SK-N-SH treated with all-trans-retinoic acid at 6 μM for 48 hours (cell line): ENCODE data around the gene TRIM17.

Source experiments
- ATAC-seq: fragments of 200-7000 bp; cut with Tn5 transposase; 3 replicates; pipeline ENCODE4 v1.9.1; 2020; ENCODE audit warnings: mild to moderate bottlenecking, moderate library complexity
- ARNTL ChIP-seq: fragments of 450-650 bp; formaldehyde crosslinking; IDR thresholded peaks from 2 replicates; pipeline ENCODE4 v1.5.0; 2020; ENCODE audit warnings: low read depth, mild to moderate bottlenecking, moderate library complexity, borderline replicate concordance
- BACH2 ChIP-seq: fragments of 250-450 bp; sonication (Bioruptor Pico); IDR thresholded peaks from 2 replicates; pipeline ENCODE4 v1.9.0; 2021; ENCODE audit warnings: mild to moderate bottlenecking, borderline replicate concordance
- CREB5 ChIP-seq: fragments of 250-450 bp; sonication (Bioruptor Pico); IDR thresholded peaks from 2 replicates; pipeline ENCODE4 v1.5.1; 2020; ENCODE audit warnings: low read depth, mild to moderate bottlenecking, moderate library complexity
- CSDC2 ChIP-seq: fragments of 250-450 bp; sonication (Bioruptor Pico); IDR thresholded peaks from 2 replicates; pipeline ENCODE4 v1.5.0; 2020; ENCODE audit warnings: mild to moderate bottlenecking, moderate library complexity
- CSRNP3 ChIP-seq: fragments of 250-450 bp; sonication (Bioruptor Pico); IDR thresholded peaks from 2 replicates; pipeline ENCODE4 v1.5.1; 2021; ENCODE audit warnings: mild to moderate bottlenecking, moderate library complexity
- ESRRG ChIP-seq: fragments of 250-450 bp; sonication (Bioruptor Pico); IDR thresholded peaks from 2 replicates; pipeline ENCODE4 v1.6.1; 2021; ENCODE audit warnings: mild to moderate bottlenecking
- GLIS3 ChIP-seq: fragments of 250-450 bp; sonication (Bioruptor Pico); IDR thresholded peaks from 2 replicates; pipeline ENCODE4 v1.5.0; 2020; ENCODE audit warnings: mild to moderate bottlenecking, moderate library complexity
- ISL1 ChIP-seq: fragments of 250-450 bp; sonication (Bioruptor Pico); IDR thresholded peaks from 2 replicates; pipeline ENCODE4 v2.1.2; 2022; ENCODE audit warnings: mild to moderate bottlenecking, moderate library complexity
- OSR1 ChIP-seq: fragments of 250-450 bp; sonication (Bioruptor Pico); IDR thresholded peaks from 2 replicates; pipeline ENCODE4 v1.8.0; 2022; ENCODE audit warnings: moderate library complexity, mild to moderate bottlenecking, inconsistent platforms
- PATZ1 ChIP-seq: fragments of 250-450 bp; sonication (Bioruptor Pico); IDR thresholded peaks from 2 replicates; pipeline ENCODE4 v1.8.0; 2020; ENCODE audit warnings: mild to moderate bottlenecking, moderate library complexity, borderline replicate concordance
- POU6F1 ChIP-seq: fragments of 250-450 bp; sonication (Bioruptor Pico); IDR thresholded peaks from 2 replicates; pipeline ENCODE4 v1.8.0; 2021; ENCODE audit warnings: low read depth, mild to moderate bottlenecking, moderate library complexity, borderline replicate concordance
- PPARA ChIP-seq: fragments of 250-450 bp; sonication (Bioruptor Pico); IDR thresholded peaks from 2 replicates; pipeline ENCODE4 v1.5.0; 2020; ENCODE audit warnings: mild to moderate bottlenecking, borderline replicate concordance
- RARB ChIP-seq: fragments of 250-450 bp; sonication (Bioruptor Pico); IDR thresholded peaks from 2 replicates; pipeline ENCODE4 v1.8.0; 2021; ENCODE audit warnings: mild to moderate bottlenecking, moderate library complexity
- SNAI2 ChIP-seq: fragments of 250-450 bp; sonication (Bioruptor Pico); IDR thresholded peaks from 2 replicates; pipeline ENCODE4 v1.5.0; 2020; ENCODE audit warnings: mild to moderate bottlenecking, moderate library complexity
- TCF4 ChIP-seq: fragments of 250-450 bp; sonication (Bioruptor Pico); IDR thresholded peaks from 2 replicates; pipeline ENCODE4 v1.8.0; 2021; ENCODE audit warnings: mild to moderate bottlenecking, moderate library complexity, borderline replicate concordance
- TOX ChIP-seq: fragments of 250-450 bp; sonication (Bioruptor Pico); IDR thresholded peaks from 2 replicates; pipeline ENCODE4 v1.8.0; 2021; ENCODE audit warnings: mild to moderate bottlenecking, moderate library complexity, borderline replicate concordance
- ZC3H10 ChIP-seq: fragments of 250-450 bp; sonication (Bioruptor Pico); IDR thresholded peaks from 2 replicates; pipeline ENCODE4 v1.5.1; 2021; ENCODE audit warnings: mild to moderate bottlenecking, moderate library complexity
- ZFP30 ChIP-seq: fragments of 450-650 bp; formaldehyde crosslinking; IDR thresholded peaks from 2 replicates; pipeline ENCODE4 v1.5.0; 2022; ENCODE audit warnings: mild to moderate bottlenecking, moderate library complexity
- ZNF565 ChIP-seq: fragments of 450-650 bp; formaldehyde crosslinking; conservative IDR thresholded peaks from 2 replicates; pipeline ENCODE4 v1.5.0; 2020; ENCODE audit warnings: low read depth, mild to moderate bottlenecking, moderate library complexity
- ZNF70 ChIP-seq: fragments of 450-650 bp; formaldehyde crosslinking; IDR thresholded peaks from 2 replicates; pipeline ENCODE4 v1.5.0; 2020; ENCODE audit warnings: mild to moderate bottlenecking, moderate library complexity
- ZNF8 ChIP-seq: fragments of 450-650 bp; formaldehyde crosslinking; IDR thresholded peaks from 2 replicates; pipeline ENCODE4 v1.5.0; 2020; ENCODE audit warnings: mild to moderate bottlenecking, moderate library complexity

The TRIM17 gene

GRCh38 chr1:228383773-228384172, 32.9 kb downstream of the TRIM17 start:
- ATAC-seq: no peak
- TF ChIP-seq ISL1 (CRISPR knock-in tag) (no peak), ZNF8 (CRISPR knock-in tag) (no peak), PATZ1 (CRISPR knock-in tag) (no peak)

- no peak for TF ChIP-seq RARB (CRISPR knock-in tag)
- TF ChIP-seq ZFP30 (CRISPR knock-in tag): no peak
- TF ChIP-seq ZNF8 (CRISPR knock-in tag): no peak
- TF ChIP-seq CSRNP3: no peak
- TF ChIP-seq CSDC2 (CRISPR knock-in tag): no peak
- no peak for TF ChIP-seq ISL1 (CRISPR knock-in tag)
- TF ChIP-seq ZC3H10 (CRISPR knock-in tag): no peak
- TF ChIP-seq OSR1: no peak
- no peak for TF ChIP-seq TOX (CRISPR knock-in tag)
- no peak for TF ChIP-seq GLIS3 (CRISPR knock-in tag)
- no peak for TF ChIP-seq ARNTL (CRISPR knock-in tag)
- no peak for TF ChIP-seq SNAI2
- TF ChIP-seq ZNF70: no peak
- no peak for TF ChIP-seq PPARA (CRISPR knock-in tag)
- TF ChIP-seq BACH2 (CRISPR knock-in tag): no peak
- TF ChIP-seq TCF4: no peak
- no peak for TF ChIP-seq ESRRG
- no peak for ATAC-seq
These were observed 35.3 kb downstream of the TRIM17 start for GRCh38 chr1:228381356-228381755.

- no peak for ATAC-seq
- no peak for TF ChIP-seq PATZ1 (CRISPR knock-in tag)
- TF ChIP-seq POU6F1: no peak
- TF ChIP-seq CSDC2 (CRISPR knock-in tag): no peak
- no peak for TF ChIP-seq TCF4
- TF ChIP-seq ZNF565: no peak
- TF ChIP-seq, all 23 proteins: peak for 0
These were observed 37.0 kb downstream of the TRIM17 start for GRCh38 chr1:228379666-228380065.

- TF ChIP-seq PATZ1 (CRISPR knock-in tag) (no peak), CREB5 (no peak), ZC3H10 (CRISPR knock-in tag) (no peak), BACH2 (CRISPR knock-in tag) (no peak), SNAI2 (no peak), ARNTL (CRISPR knock-in tag) (no peak), ZFP30 (CRISPR knock-in tag) (no peak), ZNF565 (no peak), ISL1 (CRISPR knock-in tag) (no peak), POU6F1 (no peak), TCF4 (no peak), CSRNP3 (no peak), TOX (CRISPR knock-in tag) (no peak)
- ATAC-seq: no peak
These were observed 37.7 kb downstream of the TRIM17 start for GRCh38 chr1:228378873-228379460.
